H1 (cell line): ENCODE measurements around the gene KCNRG. TPM values are rescaled to one million over a fixed set of nuclear protein-coding genes. Genes with fewer than 3 reads are reported as not detected.

Experiments
- CHD1 ChIP-seq: IDR thresholded peaks from 2 replicates; pipeline ENCODE4 v1.6.1; 2012; ENCODE audit warnings: low read depth, low read length, improper control_type of control experiment
- CHD7 ChIP-seq: fragments of 300-600 bp; sonication (generic); IDR thresholded peaks from 2 replicates; pipeline ENCODE4 v1.7.1; 2012; ENCODE audit warnings: low read length, moderate library complexity, mild to moderate bottlenecking, inconsistent platforms; ENCODE audit not compliant: insufficient replicate concordance
- KDM5A ChIP-seq: fragments of 200-600 bp; IDR thresholded peaks from 2 replicates; pipeline ENCODE4 v1.7.1; 2012; ENCODE audit warnings: mild to moderate bottlenecking, low read length, inconsistent platforms, mixed read lengths
- polyA plus RNA-seq, 7 experiments: library from polyadenylated mRNA; depleted of rRNA in 3 of 7; stranded (reverse) in 5 of 7; unstranded in 2 of 7; fragments of >200 nt in 5 of 7; fragments of 200-250 nt in 2 of 7; gene quantifications; 1 replicate in 5 of 7; 2 replicates in 1 of 7; 4 replicates in 1 of 7; pipeline versions ENCODE4 v1.2.1 to v1.2.3, GENCODE V29; 2011 to 2013; ENCODE audit warnings: missing spikeins in 2 of 7, mixed read lengths in 2 of 7
- total RNA-seq: library from RNA; stranded (reverse); fragmentation: NEBNext Ultra II Directional; extraction: Animal tissue kit (Norgen Biotek cat#: 25700); gene quantifications from 2 replicates; pipeline ENCODE4 v1.2.1, GENCODE V29; 2021

Gene KCNRG
- total and polyA plus RNA-seq, 2 of the 8 experiments (the other 6 are each of a cell fraction or from before 2014, with no cell fraction given) = 0.65 to 1.2 TPM

GRCh38 chr13:50065712-50066111, 50.5 kb downstream of the KCNRG start (continued):
- TF ChIP-seq CHD7 = no peak
- no peak for TF ChIP-seq CHD1
- no peak for TF ChIP-seq KDM5A
